Tibial nerve (tissue), 3 donors: ENCODE data around the gene SNRNP25.
A peak's percentile ranks its signal among the peaks of the same experiment; 100 is the strongest.

Experiments used
- EP300 ChIP-seq, 2 donors: sonication (generic); formaldehyde crosslinking; IDR thresholded peaks; one replicate each; pipeline ENCODE4 v1.6.1; 2017; ENCODE audit warnings: antibody characterized with exemption in 2 of 2, mild to moderate bottlenecking in 1 of 2
- POLR2A ChIP-seq, 2 donors: fragments of 450-650 bp; IDR thresholded peaks; one replicate each; pipeline ENCODE4 v1.6.1; 2017; ENCODE audit warnings: antibody characterized with exemption in 2 of 2, mild to moderate bottlenecking in 2 of 2, moderate library complexity in 2 of 2

DNA sequence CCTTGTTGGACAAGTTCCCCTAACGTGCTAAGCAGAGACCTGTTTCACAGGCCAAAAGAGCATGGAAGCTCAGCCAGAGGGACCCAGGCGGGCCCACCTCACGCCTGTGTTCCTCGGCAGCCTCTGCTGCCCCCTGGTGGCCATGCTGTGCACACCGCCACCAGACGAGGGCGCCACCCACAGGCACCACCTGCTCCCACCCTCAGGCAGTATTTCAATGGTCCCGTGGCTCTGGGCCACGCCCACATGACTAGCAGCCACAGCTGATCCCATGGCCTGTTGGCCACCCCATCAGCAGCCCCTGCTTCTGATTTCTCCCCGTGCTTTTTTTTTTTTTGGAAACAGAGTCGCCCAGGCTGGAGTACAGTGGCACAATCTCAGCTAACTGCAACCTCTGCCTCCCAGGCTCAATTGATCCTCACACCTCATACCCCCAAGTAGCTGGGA lies 43.3 kb downstream of the SNRNP25 start:
- peak in 1 of 2 donors; percentile 56 for TF ChIP-seq EP300 (IDR thresholded peaks at IDR 0.05)
- TF ChIP-seq POLR2A (IDR thresholded peaks at IDR 0.05): no peak
